SK-N-MC (cell line): Measurements from ENCODE around the gene LUM.

Source experiments
- EZH2 ChIP-seq: fragments of 200-600 bp; sonication (generic); IDR thresholded peaks from one replicate; pipeline ENCODE4 v1.6.1; 2017; ENCODE audit warnings: antibody characterized with exemption
- FOXP2 ChIP-seq: optimal IDR thresholded peaks from 2 replicates; pipeline ENCODE3; 2011; ENCODE audit warnings: mild to moderate bottlenecking, moderate library complexity; ENCODE audit not compliant: insufficient read depth; ENCODE audit errors: extremely low read length, control extremely low read depth
- POLR2AphosphoS5 ChIP-seq: IDR thresholded peaks from 2 replicates; pipeline ENCODE4 v1.6.1; 2012; ENCODE audit warnings: mild to moderate bottlenecking, low read depth, low read length, borderline replicate concordance

- no peak for TF ChIP-seq EZH2
- no peak for TF ChIP-seq POLR2AphosphoS5
- TF ChIP-seq FOXP2, result no peak
These were observed 45.9 kb downstream of the LUM start for GRCh38 chr12:91065396-91065795.
